DND-41 (cell line): ENCODE measurements around the gene PAIP2.

Experiments used
- EZH2 ChIP-seq: IDR thresholded peaks from 3 replicates; pipeline ENCODE4 v1.6.1; 2012; ENCODE audit warnings: borderline replicate concordance, low read depth, mild to moderate bottlenecking, moderate library complexity, low read length, inconsistent platforms; ENCODE audit not compliant: severe bottlenecking
- TF ChIP-seq, protein P1 (sequence below): IDR thresholded peaks from 2 replicates; pipeline ENCODE4 v1.5.1; 2012; ENCODE audit warnings: borderline replicate concordance, low read length, moderate library complexity, mild to moderate bottlenecking; ENCODE audit not compliant: poor library complexity, severe bottlenecking; ENCODE audit errors: extremely low read depth

DNA sequence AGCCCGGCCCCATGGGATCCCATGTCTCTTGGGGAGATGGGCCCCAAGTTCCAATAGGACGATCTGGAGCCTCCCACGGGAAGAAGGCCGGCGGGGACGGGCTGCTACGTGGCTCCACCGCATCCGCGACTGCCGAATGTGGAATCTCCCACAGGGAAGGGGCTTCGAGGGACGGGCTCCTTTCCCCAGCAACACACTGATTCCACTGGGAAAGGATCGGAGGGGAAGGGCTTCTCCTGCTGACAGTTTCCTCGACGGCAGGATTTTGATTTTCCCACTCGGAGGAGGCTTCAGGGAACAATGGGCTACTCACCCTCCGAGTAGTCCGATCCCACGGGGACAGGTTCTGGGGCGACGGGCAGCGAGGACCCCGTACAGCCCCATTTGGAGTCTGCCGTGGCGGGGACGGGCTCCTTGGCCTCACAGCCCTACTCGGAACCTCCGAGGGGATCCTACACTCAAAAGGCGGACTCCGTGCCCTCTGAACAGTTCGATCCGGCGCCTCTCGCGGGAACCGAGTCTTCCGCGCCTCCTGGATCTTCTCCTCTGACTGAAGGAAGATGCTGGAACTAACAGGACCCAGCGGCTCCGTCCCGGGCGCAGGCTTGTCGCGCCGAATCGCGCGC lies 52.0 kb downstream of the PAIP2 start:
- TF ChIP-seq, protein P1, sequence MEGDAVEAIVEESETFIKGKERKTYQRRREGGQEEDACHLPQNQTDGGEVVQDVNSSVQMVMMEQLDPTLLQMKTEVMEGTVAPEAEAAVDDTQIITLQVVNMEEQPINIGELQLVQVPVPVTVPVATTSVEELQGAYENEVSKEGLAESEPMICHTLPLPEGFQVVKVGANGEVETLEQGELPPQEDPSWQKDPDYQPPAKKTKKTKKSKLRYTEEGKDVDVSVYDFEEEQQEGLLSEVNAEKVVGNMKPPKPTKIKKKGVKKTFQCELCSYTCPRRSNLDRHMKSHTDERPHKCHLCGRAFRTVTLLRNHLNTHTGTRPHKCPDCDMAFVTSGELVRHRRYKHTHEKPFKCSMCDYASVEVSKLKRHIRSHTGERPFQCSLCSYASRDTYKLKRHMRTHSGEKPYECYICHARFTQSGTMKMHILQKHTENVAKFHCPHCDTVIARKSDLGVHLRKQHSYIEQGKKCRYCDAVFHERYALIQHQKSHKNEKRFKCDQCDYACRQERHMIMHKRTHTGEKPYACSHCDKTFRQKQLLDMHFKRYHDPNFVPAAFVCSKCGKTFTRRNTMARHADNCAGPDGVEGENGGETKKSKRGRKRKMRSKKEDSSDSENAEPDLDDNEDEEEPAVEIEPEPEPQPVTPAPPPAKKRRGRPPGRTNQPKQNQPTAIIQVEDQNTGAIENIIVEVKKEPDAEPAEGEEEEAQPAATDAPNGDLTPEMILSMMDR: no peak
- TF ChIP-seq EZH2: no peak
